K562 (cell line): ENCODE data around the gene POP7. TPM values are rescaled to one million over a fixed set of nuclear protein-coding genes. Genes with fewer than 3 reads are reported as not detected.

Experiments used
- ARID1B ChIP-seq: fragments of 450-650 bp; IDR thresholded peaks from 2 replicates; pipeline ENCODE4 v1.6.1; 2016; ENCODE audit warnings: antibody characterized with exemption, mild to moderate bottlenecking, inconsistent platforms
- ATF7 ChIP-seq: fragments of 450-650 bp; IDR thresholded peaks from 2 replicates; pipeline ENCODE4 v1.7.1; 2014; ENCODE audit warnings: mild to moderate bottlenecking, moderate library complexity
- BRD9 ChIP-seq: fragments of 450-650 bp; IDR thresholded peaks from 2 replicates; pipeline ENCODE4 v1.6.1; 2018; ENCODE audit warnings: low read depth; ENCODE audit not compliant: partially characterized antibody
- FIP1L1 ChIP-seq: fragments of 200-400 bp; formaldehyde crosslinking; IDR thresholded peaks from 2 replicates; pipeline ENCODE4 v1.6.1; 2018; ENCODE audit warnings: mild to moderate bottlenecking, low read depth, low read length; ENCODE audit not compliant: poor library complexity, severe bottlenecking
- FOXJ2 ChIP-seq: fragments of 200-800 bp; sonication (Bioruptor generic); IDR thresholded peaks from 2 replicates; pipeline ENCODE4 v1.6.1; 2016; ENCODE audit warnings: missing genetic modification characterization, missing compliant biosample characterization
- GTF2A2 ChIP-seq: IDR thresholded peaks from 2 replicates; pipeline ENCODE4 v1.6.1; 2016; ENCODE audit warnings: mild to moderate bottlenecking, missing genetic modification characterization, missing compliant biosample characterization
- HDAC1 ChIP-seq, 2 experiments: fragments of 450-650 bp; IDR thresholded peaks; 2 replicates each; pipeline ENCODE4 v1.6.1; 2016 to 2017; ENCODE audit warnings: inconsistent platforms in 1 of 2, mild to moderate bottlenecking in 1 of 2, moderate library complexity in 1 of 2
- HEY1 ChIP-seq: fragments of 250-450 bp; sonication (Bioruptor Pico); IDR thresholded peaks from 2 replicates; pipeline ENCODE4 v1.5.0; 2020; ENCODE audit warnings: mild to moderate bottlenecking, moderate library complexity, borderline replicate concordance
- KLF1 ChIP-seq: fragments of 450-650 bp; IDR thresholded peaks from 2 replicates; pipeline ENCODE4 v1.6.1; 2016; ENCODE audit warnings: missing genetic modification characterization, missing compliant biosample characterization
- MTA3 ChIP-seq: fragments of 450-650 bp; formaldehyde crosslinking; IDR thresholded peaks from 2 replicates; pipeline ENCODE4 v1.6.1; 2017; ENCODE audit warnings: mild to moderate bottlenecking, borderline replicate concordance
- NR2C2 ChIP-seq, 2 experiments: fragments of 200-800 bp in 1 of 2; sonication (Bioruptor generic) in 1 of 2; sonication (generic) in 1 of 2; formaldehyde crosslinking in 1 of 2; IDR thresholded peaks; 2 replicates each; pipeline versions ENCODE4 v1.6.1 to v1.8.0; 2016 to 2022; ENCODE audit warnings: mild to moderate bottlenecking in 1 of 2, missing compliant biosample characterization in 1 of 2, missing genetic modification characterization in 1 of 2, missing genetic modification reagents in 1 of 2
- RBFOX2 ChIP-seq: fragments of 200-400 bp; formaldehyde crosslinking; IDR thresholded peaks from 2 replicates; pipeline ENCODE4 v1.6.1; 2017; ENCODE audit warnings: low read depth, mild to moderate bottlenecking, low read length, moderate library complexity
- SRF ChIP-seq, 2 experiments: fragments of 250-450, 450-650 bp in 1 of 2; sonication (Bioruptor Pico) in 1 of 2; sonication (generic) in 1 of 2; formaldehyde crosslinking; IDR thresholded peaks; 2 replicates each; pipeline versions ENCODE4 v1.5.0 to v1.5.1; 2020 to 2022; ENCODE audit warnings: mild to moderate bottlenecking in 1 of 2, missing genetic modification reagents in 1 of 2
- SUPT5H ChIP-seq: fragments of 450-650 bp; IDR thresholded peaks from 2 replicates; pipeline ENCODE4 v1.6.1; 2016
- TEAD2 ChIP-seq: fragments of 450-650 bp; IDR thresholded peaks from 2 replicates; pipeline ENCODE4 v1.6.1; 2016; ENCODE audit warnings: missing genetic modification characterization, control low read depth, missing compliant biosample characterization
- TEAD4 ChIP-seq, 2 experiments: sonication (generic) in 1 of 2; formaldehyde crosslinking in 1 of 2; IDR thresholded peaks; 2 replicates each; pipeline versions ENCODE4 v1.6.1 to v1.8.0; 2012 to 2022; ENCODE audit warnings: borderline replicate concordance in 1 of 2, inconsistent platforms in 1 of 2, low read length in 1 of 2, mild to moderate bottlenecking in 1 of 2, missing genetic modification reagents in 1 of 2
- ZNF134 ChIP-seq: fragments of 250-450 bp; sonication (Bioruptor Pico); conservative IDR thresholded peaks from 2 replicates; pipeline ENCODE4 v1.4.0; 2020
- ZNF175 ChIP-seq: fragments of 200-800 bp; sonication (Bioruptor generic); IDR thresholded peaks from 2 replicates; pipeline ENCODE4 v1.6.1; 2016; ENCODE audit warnings: low read depth, mild to moderate bottlenecking, missing genetic modification characterization, missing compliant biosample characterization
- ZNF282 ChIP-seq: sonication (generic); formaldehyde crosslinking; IDR thresholded peaks from 2 replicates; pipeline ENCODE4 v1.8.1; 2023; ENCODE audit warnings: missing genetic modification reagents
- ZNF668 ChIP-seq: fragments of 250-450 bp; sonication (Bioruptor Pico); IDR thresholded peaks from 2 replicates; pipeline ENCODE4 v1.8.0; 2022; ENCODE audit warnings: mild to moderate bottlenecking, inconsistent platforms
- polyA plus RNA-seq, 8 experiments: library from polyadenylated mRNA; depleted of rRNA in 4 of 8; stranded (reverse) in 5 of 8; unstranded in 3 of 8; fragments of >200 nt; fragmentation: Nextera tagmentation in 2 of 8; fragmentation: Illumina TruSeq in 1 of 8; extraction: Ambion mirVana in 2 of 8; extraction: Trizol in 1 of 8; gene quantifications; 2 replicates each; pipeline versions ENCODE4 v1.2.1 to v1.2.3, GENCODE V29; 2011 to 2014; ENCODE audit warnings: inconsistent platforms in 1 of 8, missing spikeins in 1 of 8
- total RNA-seq, 7 experiments: library from RNA; depleted of rRNA in 6 of 7; stranded (reverse); fragments of >200 nt in 6 of 7; fragmentation: Illumina TruSeq in 2 of 7; extraction: Trizol in 2 of 7; gene quantifications; 2 replicates each; pipeline versions ENCODE4 v1.2.1 to v1.2.3, GENCODE V29; 2011 to 2021; ENCODE audit warnings: low replicate concordance in 1 of 7
- TF ChIP-seq, protein P1 (sequence below): fragments of 250-450 bp; sonication (Bioruptor Pico); IDR thresholded peaks from 2 replicates; pipeline ENCODE4 v1.5.0; 2020; ENCODE audit warnings: mild to moderate bottlenecking, borderline replicate concordance
- TF ChIP-seq, protein P2 (sequence below): fragments of 450-650 bp; formaldehyde crosslinking; IDR thresholded peaks from 2 replicates; pipeline ENCODE4 v1.4.0; 2022; ENCODE audit warnings: mild to moderate bottlenecking, moderate library complexity
- TF ChIP-seq, protein P3 (sequence below): fragments of 450-650 bp; conservative IDR thresholded peaks from 2 replicates; pipeline ENCODE4 v1.6.1; 2016; ENCODE audit warnings: missing genetic modification characterization, low read depth, mild to moderate bottlenecking, control low read depth, missing compliant biosample characterization

The POP7 gene
- total and polyA plus RNA-seq, 9 of the 15 experiments (the other 6 are each of a cell fraction or from before 2014, with no cell fraction given): 11.5 to 163 (median 68.9) TPM

DNA sequence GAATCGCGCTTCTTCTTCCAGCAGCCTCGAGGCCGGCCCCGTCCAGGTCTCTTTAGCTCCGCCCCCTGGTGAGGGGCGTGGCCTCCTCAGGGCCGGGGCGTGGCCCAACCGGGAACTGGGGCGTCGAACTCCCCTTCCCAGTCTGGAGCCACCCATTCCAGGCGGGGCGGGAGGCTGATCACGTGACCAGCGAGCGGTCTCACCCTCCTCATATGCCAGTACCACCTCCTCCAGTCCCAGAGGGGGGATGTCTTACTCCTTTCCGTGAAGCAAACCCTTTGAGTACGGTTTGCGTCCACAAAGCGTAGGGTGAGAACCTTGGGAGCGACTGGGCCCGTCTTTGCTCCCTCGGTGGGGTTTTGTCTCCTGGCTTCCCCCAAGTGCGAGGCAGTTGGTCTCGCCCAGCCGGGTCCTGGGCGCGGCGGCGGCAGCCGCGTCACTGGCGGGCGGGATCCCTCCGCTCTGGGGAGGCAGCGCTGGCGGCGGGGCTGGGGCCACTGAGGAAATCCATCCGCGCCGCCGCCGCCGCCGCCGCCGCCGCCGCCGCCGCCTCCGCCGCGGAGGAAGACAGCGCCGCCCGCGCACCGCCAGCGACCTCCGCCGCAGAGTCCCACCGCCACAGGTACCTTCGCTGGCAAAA is 32.5 kb upstream of the POP7 start, which contains the start of gene GNB2 (continued):
- TF ChIP-seq, protein P1, sequence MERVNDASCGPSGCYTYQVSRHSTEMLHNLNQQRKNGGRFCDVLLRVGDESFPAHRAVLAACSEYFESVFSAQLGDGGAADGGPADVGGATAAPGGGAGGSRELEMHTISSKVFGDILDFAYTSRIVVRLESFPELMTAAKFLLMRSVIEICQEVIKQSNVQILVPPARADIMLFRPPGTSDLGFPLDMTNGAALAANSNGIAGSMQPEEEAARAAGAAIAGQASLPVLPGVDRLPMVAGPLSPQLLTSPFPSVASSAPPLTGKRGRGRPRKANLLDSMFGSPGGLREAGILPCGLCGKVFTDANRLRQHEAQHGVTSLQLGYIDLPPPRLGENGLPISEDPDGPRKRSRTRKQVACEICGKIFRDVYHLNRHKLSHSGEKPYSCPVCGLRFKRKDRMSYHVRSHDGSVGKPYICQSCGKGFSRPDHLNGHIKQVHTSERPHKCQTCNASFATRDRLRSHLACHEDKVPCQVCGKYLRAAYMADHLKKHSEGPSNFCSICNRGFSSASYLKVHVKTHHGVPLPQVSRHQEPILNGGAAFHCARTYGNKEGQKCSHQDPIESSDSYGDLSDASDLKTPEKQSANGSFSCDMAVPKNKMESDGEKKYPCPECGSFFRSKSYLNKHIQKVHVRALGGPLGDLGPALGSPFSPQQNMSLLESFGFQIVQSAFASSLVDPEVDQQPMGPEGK (CRISPR knock-in tag): no peak
- TF ChIP-seq HDAC1 (IDR thresholded peaks at IDR 0.05) (peak in 1 of 2 experiments; percentile 49; a peak in 1 of 4 replicates), FOXJ2 (tag) (peak; percentile 59; the same call in 1 of the 2 replicates), ZNF134 (CRISPR knock-in tag) (no peak), KLF1 (tag) (peak; percentile 88), GTF2A2 (tag) (no peak), ZNF282 (CRISPR knock-in tag) (no peak), ATF7 (peak; percentile 100), SUPT5H (0 out of 2 replicates have a peak, but pooled peaks have one; percentile 1), TEAD2 (tag) (no peak), MTA3 (peak; percentile 91), HEY1 (CRISPR knock-in tag) (no peak), ZNF175 (CRISPR knock-in tag) (no peak), RBFOX2 (peak; percentile 73), BRD9 (no peak), ARID1B (peak; percentile 63; the same call in 1 of the 2 replicates), SRF (CRISPR knock-in tag; IDR thresholded peaks at IDR 0.05) (peak in 1 of 2 experiments; percentile 70; a peak in 1 of 4 replicates), NR2C2 (CRISPR knock-in tag; IDR thresholded peaks at IDR 0.05) (0 out of 2 replicates have a peak, but pooled peaks have one; percentile 31), NR2C2 (tag; IDR thresholded peaks at IDR 0.05) (peak; percentile 34; the same call in 1 of the 2 replicates), TEAD4 (IDR thresholded peaks at IDR 0.05; ENCODE audit: low read length) (0 out of 2 replicates have a peak, but pooled peaks have one; percentile 37), TEAD4 (CRISPR knock-in tag; IDR thresholded peaks at IDR 0.05; ENCODE audit: borderline replicate concordance) (no peak), FIP1L1 (peak; percentile 98), ZNF668 (CRISPR knock-in tag) (no peak)
- TF ChIP-seq, protein P2, sequence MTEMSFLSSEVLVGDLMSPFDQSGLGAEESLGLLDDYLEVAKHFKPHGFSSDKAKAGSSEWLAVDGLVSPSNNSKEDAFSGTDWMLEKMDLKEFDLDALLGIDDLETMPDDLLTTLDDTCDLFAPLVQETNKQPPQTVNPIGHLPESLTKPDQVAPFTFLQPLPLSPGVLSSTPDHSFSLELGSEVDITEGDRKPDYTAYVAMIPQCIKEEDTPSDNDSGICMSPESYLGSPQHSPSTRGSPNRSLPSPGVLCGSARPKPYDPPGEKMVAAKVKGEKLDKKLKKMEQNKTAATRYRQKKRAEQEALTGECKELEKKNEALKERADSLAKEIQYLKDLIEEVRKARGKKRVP (CRISPR knock-in tag): peak; percentile 13; the same call in 1 of the 2 replicates
- TF ChIP-seq, protein P3, sequence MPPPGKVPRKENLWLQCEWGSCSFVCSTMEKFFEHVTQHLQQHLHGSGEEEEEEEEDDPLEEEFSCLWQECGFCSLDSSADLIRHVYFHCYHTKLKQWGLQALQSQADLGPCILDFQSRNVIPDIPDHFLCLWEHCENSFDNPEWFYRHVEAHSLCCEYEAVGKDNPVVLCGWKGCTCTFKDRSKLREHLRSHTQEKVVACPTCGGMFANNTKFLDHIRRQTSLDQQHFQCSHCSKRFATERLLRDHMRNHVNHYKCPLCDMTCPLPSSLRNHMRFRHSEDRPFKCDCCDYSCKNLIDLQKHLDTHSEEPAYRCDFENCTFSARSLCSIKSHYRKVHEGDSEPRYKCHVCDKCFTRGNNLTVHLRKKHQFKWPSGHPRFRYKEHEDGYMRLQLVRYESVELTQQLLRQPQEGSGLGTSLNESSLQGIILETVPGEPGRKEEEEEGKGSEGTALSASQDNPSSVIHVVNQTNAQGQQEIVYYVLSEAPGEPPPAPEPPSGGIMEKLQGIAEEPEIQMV: no peak
